Vagina (tissue), 2 donors: ENCODE data around the gene MMP24OS.

Experiments used
- POLR2A ChIP-seq, 2 donors: fragments of 450-650 bp; IDR thresholded peaks; one replicate each; pipeline ENCODE4 v1.6.1; 2017; ENCODE audit warnings: antibody characterized with exemption in 2 of 2, mild to moderate bottlenecking in 2 of 2, moderate library complexity in 2 of 2
- TF ChIP-seq, protein P1 (sequence below), 3 experiments: fragments of 450-650 bp in 2 of 3; fragments of 200-600 bp in 1 of 3; sonication (generic) in 1 of 3; IDR thresholded peaks; one replicate each; pipeline ENCODE4 v1.5.1; 2017 to 2019; ENCODE audit warnings: antibody characterized with exemption in 3 of 3, mild to moderate bottlenecking in 2 of 3, moderate library complexity in 2 of 3

DNA sequence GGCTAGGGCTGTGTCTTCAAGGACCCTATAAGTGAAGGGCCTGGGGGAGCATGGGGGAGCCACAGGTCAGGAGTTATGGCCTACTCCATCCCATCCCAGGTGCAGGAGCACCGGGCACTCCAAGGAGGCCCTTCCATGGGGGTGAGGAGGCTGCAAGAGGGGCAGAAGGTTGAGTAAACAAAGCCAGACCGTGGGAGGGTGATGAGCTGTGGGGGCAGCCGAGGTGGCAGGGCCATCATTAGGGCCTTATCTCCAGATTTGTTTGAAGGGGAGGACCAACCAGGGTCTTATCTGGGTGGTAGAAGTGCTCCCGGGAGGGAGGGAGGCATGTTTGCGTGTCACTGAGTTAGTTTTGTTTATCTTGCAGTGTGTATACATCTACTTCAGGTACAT, 16.4 kb upstream of the MMP24OS start:
- TF ChIP-seq, protein P1, sequence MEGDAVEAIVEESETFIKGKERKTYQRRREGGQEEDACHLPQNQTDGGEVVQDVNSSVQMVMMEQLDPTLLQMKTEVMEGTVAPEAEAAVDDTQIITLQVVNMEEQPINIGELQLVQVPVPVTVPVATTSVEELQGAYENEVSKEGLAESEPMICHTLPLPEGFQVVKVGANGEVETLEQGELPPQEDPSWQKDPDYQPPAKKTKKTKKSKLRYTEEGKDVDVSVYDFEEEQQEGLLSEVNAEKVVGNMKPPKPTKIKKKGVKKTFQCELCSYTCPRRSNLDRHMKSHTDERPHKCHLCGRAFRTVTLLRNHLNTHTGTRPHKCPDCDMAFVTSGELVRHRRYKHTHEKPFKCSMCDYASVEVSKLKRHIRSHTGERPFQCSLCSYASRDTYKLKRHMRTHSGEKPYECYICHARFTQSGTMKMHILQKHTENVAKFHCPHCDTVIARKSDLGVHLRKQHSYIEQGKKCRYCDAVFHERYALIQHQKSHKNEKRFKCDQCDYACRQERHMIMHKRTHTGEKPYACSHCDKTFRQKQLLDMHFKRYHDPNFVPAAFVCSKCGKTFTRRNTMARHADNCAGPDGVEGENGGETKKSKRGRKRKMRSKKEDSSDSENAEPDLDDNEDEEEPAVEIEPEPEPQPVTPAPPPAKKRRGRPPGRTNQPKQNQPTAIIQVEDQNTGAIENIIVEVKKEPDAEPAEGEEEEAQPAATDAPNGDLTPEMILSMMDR (IDR thresholded peaks at IDR 0.05) = no peak
- TF ChIP-seq POLR2A (IDR thresholded peaks at IDR 0.05) = no peak
